ENCODE measurements around the gene SCT.
"Not testable (repeated sequence)": the region's sequence is repeated elsewhere in the genome, so short reads cannot be mapped to it uniquely, and the experiment has no call there.

Gene SCT

GRCh38 chr11:626475-627307 is at the start of gene SCT:
Gene SCT (minus strand): TSS chr11:627181. CDS start chr11:627143, 38 bp downstream.
- no peak for DNase-seq

GRCh38 chr11:674406-674805 is 47.4 kb upstream of the SCT start:
- DNase-seq = no peak

- DNase-seq = no peak
Observed at GRCh38 chr11:673866-674265, 46.9 kb upstream of the SCT start.

DNA sequence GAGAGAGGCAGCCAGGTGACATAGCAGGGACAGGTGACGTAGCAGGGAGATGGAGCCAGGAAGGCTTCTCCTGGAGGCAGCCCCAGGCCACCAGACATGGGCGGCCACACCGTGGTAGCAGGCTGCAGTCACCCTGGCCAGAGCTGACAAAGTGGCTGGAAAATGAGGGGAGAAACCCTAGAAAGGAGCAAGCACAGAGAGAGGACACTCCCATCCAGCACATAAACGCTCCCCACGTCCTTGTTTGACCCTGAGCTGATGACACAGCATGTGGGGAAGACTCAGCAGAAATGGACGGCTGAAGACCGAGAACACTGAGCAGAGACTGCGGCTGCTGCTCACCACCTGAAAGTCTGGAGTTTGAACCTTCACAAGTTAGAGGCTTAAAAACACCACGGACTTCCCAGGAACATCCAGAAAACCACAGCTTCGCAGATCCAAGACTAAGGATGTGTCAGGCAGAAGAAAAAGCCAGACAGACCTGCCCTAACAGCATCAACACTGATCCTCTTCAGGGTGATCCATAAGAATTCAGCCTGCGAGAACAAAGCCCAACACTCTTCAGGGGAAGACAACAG is 38.8 kb upstream of the SCT start:
- DNase-seq = no peak

- no peak for DNase-seq
Observed at GRCh38 chr11:665062-665703, 38.2 kb upstream of the SCT start.

DNA sequence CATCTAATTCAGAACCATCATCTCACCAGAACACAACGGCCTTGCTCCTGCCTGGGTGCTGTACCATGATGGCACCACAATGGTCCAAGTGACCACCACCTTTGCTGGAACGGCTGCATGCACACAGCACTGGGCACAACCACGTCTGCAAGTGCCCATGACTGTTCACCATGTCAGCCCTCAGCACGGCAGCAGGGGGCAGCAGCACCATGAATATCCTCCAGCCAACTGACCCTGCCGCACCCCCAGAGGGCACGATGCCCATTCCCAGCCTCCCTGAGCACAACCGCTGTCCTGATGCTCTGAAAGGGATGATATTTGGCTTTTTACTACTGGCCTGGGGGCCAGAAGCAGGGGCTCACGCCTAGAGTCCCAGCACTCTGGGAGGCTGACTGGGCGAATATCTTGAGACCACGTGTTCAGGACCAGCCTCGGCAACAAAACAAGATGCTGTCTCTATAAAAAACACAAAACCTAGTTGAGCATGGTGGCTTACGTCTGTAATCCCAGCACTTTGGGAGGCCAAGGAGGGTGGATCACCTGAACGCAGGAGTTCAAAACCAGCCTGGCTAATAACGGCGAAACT is 35.8 kb upstream of the SCT start:
- peak; percentile 39 for DNase-seq

DNA sequence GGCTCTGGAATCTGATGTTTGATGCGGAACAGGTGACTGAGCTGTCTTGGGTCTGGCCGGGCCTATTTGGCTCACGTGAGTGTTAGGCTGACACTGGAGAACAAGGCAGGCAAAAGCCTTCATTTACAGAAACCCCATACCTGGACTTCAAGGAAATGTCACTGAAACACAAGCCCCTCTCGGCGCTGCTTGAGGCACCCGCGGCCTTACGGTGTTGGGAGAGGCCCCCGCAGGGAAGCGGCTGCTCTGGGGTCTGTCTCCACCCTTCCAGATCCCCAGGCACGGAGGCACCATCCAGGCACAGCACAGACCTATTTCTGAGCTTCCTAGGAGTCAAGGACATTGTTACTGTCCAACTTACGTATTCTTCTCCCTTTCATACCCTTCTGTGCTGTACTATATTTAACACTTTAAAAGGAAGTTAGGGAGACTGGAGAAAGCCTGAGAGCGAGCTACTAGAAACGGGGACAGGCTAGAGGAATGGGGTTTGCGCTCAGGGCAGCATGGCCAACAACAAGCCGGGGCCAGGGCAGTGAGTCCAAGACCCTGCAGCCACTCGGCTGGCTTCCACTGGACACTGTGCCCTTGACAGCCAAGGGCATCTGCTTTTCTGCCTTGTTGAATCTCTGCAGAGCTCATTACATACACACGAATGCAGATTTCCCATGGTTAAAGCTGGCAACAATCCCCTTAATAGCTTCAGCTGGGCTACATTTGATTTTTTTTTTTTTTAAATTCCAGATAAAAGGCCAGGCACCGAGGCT is 33.9 kb upstream of the SCT start:
- no peak for DNase-seq

DNA sequence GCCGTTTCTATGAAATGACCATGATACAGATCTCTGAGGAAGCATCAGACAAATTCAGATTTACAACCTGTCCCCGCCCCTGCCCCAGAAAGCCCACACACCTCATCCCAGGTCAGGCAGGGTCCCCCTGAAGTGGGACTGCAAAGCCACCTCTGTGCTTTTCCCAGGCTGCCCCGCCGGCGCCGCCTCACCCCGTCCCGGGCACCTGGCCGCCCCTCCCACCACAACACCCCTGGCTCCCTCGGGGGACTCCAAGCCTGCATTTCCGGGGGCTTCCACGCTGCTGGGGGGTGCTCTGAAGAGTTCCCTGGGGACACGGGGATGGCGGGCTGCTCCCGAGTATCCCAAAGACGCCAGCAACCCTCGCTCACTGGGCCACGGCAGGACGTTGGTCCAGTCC is 33.3 kb upstream of the SCT start:
- no peak for DNase-seq

DNA sequence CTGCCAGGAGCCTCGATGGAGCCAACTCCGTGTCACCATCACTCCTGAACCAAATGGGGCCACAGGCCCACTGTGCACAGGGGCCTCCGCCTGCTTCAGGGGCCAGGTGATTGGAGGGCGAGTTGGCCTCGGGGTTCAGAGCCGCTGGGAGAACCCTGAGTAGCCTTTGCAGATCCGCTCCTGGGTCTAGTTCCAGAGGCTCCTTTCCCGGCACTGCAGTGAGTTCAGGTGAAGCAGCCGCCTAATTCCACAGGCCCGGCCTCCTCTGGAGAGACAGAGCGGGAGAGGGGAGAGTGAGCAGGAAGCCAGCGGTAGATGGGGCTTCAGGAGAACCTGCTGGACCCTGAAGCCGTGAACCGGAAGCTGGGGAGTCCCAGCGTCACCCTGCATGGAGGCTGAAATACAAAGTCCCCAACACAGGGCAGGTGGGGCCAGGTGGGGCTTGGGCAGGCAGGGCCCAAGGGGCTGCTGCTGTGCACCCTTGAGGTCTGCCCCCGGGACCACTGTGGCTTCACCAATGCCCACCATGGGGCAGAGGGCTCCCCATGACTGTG is 32.6 kb upstream of the SCT start:
- DNase-seq = no peak

DNA sequence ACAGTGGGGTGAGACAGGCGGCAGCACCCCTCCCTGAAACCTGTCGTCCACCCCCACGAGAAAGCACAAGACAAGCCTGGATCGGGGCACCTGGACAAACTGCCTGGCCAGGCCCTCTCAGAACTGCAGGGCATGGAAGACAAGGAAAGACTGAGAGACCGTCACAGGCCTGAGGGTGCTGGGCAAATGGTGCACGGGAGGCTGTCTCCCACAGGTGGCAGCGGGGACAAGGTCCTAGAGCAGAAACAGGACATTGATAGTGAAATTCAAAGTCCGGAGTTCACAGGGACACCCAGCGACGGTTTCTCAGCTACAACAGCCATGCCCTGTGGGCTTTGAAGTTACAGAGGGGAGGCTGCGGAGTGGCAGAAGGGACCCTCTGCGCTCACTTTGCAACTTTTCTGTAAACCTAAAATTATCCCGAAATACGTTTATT is 30.7 kb upstream of the SCT start:
- no peak for DNase-seq

DNA sequence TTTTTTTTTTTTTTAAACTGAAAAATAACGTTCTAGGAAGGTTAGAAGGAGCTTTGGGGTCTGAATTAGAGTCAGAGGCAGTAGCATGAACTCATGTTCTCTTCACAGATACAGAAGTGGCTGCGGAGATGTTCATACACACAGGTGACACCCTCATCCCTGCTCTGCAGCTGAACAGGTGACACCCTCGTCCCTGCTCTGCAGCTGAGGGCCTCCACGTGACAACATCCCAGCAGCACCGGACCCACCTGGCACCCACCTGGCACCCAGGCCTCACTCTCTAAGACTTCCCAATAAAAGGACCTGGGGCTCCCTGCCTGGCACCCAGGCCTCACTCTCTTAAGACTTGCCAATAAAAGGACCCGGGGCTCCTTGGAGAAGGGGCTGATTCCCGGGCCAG is 29.9 kb upstream of the SCT start:
- no peak for DNase-seq

GRCh38 chr11:656426-656825 is 29.4 kb upstream of the SCT start:
- no peak for DNase-seq

DNA sequence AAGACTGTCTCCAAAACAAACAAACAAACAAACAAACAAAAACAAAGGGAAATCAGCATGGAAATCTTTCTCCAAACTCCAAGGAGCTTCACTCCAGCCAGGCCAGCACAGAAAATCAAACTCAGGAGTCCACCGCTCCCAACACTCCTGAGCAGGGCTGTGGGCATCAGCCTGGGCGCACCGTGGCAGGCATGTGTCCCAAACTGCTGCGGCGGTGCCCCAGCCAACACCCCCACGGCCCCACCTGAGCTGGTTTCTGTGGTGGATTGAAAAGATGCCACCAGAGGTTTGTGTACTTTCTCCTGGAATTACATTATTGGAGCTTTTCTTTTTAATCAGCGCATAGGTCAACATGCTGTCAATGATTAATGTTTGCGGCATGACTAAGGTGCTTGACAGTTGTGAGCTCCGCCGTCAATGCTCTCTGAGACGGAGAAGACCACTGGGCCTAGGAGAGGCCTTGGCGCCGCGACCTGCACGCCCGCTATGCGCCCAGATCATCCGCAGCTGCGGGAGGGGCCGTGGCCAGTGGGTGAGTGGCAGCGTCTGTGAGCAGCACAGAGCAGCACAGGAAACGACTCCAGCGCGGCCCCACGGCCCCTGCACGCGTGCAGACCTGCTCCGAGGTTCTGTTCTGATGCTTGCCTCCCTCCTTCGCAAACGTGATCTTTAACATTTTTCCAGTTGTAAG is 28.2 kb upstream of the SCT start:
- no peak for DNase-seq

- DNase-seq = not testable (repeated sequence)
Observed at GRCh38 chr11:654444-654843, 27.5 kb upstream of the SCT start.

GRCh38 chr11:653837-654236 is 26.9 kb upstream of the SCT start:
- DNase-seq = no peak

- not testable (repeated sequence) for DNase-seq
Observed at GRCh38 chr11:653136-653535, 26.2 kb upstream of the SCT start.

DNA sequence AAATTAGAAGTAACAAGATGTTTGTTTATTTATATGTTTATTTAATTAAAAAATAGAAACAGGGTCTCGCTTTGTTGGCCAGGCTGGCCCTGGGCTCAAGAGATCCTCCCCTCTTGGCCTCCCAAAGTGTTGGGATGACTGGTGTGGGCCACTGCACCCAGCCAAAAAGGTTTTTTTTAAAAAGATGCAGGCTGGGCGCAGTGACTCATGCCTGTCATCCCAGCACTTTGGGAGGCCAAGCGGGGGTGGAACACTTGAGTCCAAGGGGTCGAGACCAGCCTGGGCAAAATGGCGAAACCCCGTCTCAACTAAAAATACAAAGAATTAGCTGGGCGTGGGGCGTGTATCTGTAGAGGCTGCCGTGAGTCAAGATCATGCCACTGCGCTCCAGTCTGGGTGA is 23.5 kb upstream of the SCT start:
- no peak for DNase-seq

GRCh38 chr11:647672-648158 is 20.7 kb upstream of the SCT start:
- DNase-seq = not testable (repeated sequence)

GRCh38 chr11:646214-646613 is 19.2 kb upstream of the SCT start:
- no peak for DNase-seq

- no peak for DNase-seq
Observed at GRCh38 chr11:645536-645935, 18.6 kb upstream of the SCT start.

DNA sequence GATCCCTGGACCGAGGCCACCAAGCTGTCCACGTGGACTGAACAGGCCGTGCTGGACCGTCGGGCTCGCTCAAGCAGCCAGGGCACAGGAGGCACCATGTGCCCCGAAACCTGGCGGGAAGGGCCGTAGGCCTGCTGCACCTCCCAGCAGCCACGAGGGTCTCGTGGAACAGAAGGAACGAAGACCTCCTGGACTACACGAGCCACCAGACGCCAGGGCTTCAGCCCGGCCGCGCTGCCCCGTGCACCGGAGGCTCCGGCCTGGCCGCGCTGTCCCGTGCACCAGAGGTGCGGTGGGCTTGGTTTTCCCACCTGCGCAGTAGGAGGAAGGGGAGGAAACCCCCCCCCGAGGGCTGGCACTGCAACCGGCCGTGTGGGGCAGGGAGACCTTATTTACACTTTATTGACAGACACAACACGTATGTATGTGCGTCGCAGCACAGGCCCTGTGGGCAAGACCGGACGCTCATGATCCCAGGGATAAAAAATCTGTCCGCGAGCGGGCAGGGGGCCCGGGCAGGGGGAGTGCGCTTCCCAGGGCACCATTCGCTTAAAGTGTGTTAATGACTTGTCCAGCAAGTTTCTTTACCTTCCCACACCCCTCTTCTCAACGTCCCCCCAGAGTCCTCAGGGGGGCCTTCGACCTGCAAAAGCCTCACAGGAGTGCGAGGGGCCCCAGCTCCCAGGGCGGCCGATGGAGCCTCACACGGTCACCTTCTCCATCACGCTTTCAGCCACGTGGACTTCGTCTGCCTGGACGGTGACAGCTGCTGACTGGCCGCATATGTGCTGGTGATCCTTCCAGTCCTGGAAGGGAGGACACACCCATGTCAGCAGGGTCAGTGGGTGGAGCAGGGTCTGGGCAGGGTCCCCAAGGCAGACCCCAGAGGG is 17.1 kb upstream of the SCT start:
- no peak for DNase-seq
